Esophagus mucosa (tissue), 1 donor: ENCODE data around the gene ADGRG6. TPM values are rescaled to one million over a fixed set of nuclear protein-coding genes. Genes with fewer than 3 reads are reported as not detected.

Source experiments
- ATAC-seq: fragments of 200-7000 bp; cut with Tn5 transposase; one replicate; pipeline ENCODE4 v1.9.1; 2020
- total RNA-seq: library from RNA; stranded (reverse); gene quantifications from one replicate; pipeline ENCODE4 v1.2.4, GENCODE V29; 2023
- donor health status: DM: yes; HTN: yes; CAD: no.

The ADGRG6 gene
- total RNA-seq, 1 donor from 2014 or later, result 14.2 TPM

DNA sequence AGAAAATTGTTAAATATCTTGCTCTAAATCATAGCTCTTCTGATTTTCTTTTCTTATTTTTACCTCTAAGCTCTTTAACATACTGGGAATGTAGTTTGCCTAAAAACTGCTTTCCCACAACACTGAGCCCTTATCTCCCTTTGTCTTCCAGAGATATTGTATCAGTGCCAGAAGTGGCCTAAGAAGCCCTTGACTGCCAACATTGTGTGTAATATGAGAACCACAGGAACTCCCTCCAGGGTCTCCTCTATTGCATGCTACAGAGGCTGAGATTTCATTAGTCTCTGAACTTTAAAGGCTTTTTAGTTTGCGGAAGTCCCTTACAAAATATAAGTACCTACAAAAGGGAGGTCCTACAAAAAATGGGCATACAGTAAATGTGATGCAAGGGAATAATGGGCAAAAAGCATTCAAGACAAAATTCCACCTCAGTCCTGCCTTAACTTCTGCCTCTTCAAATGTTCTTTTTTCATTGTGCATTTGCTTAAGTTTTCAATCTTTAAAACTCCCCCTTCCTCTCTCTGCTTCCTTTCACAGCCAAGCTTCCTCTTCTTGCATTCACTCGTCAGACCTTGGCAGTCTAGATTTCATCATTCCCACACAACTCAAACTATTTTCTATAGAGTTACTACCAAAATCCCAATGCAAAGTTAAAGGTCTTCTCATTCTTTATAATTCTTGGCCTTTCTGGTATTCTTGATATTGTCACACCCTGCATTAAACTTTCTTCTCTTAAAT, 76.5 kb downstream of the ADGRG6 start:
- no peak for ATAC-seq

DNA sequence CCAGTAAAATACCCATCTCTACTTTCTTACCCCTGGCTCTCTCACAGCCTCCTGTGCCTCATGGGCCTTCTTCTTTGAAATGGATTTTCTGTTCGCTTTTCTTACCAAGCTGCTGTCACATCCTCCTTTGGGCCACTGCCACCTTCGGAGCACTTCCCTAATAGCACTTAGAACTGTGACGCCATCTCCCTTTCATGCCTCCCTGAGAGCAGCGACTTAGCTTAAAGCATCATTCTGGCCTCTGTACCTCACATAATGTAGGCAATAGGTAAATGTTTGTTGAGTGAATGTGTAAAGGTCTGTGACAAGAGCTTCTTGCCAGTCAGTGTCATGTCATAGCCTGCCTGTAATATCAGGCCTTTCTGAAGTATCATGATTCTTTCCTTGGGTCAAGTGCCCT, 78.8 kb downstream of the ADGRG6 start:
- ATAC-seq, result no peak

DNA sequence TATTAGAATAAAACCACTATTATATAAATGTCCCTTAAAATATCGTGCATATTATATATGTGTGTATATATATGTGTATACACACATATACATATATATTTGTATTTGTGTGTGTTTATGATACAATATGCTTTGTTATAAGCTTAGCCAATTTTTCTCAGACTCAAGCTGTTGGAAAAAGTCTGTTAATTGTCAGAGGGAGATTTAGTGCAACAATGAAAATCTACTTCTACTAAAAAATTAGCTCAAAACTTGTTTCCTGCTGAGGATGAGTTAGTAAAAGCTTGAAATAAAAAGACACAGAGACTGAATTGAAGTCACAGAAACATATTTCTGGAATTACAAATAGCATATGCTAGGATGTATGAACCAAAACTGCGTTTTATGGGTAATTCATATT, 79.4 kb downstream of the ADGRG6 start:
- ATAC-seq, result no peak

DNA sequence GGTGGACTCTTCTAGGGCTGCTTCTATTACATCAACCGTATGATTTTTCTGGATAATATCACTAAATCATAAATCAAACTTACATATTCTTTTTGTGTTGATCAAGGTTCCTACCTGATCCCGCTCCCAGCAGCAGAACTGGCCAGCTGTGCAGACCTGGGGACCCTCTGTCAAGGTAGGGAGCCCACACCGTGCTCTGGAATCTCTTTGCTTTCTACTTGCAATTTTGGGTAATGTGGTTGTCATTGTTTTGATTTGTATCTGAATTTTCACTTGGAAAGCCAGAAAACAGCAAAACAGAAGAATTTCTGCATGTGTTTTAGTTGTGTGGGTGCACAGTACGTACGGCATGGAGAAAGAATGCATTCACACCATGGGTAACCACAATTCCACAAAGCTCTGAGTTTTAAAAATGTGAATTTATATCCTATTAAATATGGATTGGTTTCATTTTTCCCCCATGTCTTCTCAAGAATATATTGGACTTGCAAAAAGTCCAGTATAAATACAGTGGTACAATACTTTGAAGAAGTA, 80.1 kb downstream of the ADGRG6 start:
- no peak for ATAC-seq

DNA sequence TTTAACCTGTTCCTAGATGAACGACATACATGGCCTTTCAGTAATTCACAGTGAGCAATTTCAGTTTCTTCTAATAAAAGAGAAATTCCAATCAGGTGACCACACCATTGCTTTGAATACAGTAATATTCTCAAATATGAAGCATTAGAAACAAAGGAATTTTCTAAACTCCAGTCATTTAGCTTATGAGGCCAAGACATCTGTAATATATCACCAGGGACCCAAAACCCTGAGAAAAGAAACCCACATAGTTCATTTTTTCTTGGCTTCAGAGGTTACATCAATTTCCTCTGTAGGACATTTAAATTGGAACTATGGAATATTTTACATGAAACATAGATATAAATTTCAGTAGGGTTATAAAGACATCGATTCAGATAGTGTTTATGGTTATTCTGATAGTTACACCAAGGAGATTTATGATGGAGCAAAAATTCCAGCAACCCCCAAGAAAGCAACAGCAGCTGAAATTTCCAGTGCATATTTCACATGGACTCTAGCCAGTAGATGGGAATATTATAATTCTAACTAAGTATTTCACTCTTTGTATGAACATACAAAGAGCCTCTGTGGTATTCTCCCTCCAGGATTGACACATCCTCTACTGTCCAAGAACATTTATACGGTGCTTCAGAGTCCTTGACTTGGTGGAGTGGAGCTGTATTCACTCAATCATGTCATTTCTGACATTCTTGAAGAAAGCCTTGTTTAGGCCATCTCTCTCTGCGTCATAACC, 82.9 kb downstream of the ADGRG6 start:
- no peak for ATAC-seq

DNA sequence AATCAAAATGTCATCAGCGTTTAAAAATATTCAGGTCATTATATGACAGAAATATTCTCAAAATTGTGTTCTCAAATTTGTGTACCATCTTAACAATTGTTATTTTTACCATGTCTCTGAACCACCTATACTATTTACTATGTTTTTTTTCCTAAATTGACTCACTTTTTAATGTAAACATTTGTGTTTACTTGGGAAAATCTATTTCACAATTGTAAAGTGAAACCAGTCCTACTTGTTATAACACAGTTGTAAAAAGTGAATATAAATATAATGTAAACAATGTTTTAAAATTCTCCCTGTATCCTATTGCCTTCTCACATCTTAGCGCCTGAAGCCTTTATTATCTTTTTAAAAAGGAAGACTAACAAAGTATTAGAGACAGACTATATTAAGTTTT, 83.5 kb downstream of the ADGRG6 start:
- no peak for ATAC-seq

DNA sequence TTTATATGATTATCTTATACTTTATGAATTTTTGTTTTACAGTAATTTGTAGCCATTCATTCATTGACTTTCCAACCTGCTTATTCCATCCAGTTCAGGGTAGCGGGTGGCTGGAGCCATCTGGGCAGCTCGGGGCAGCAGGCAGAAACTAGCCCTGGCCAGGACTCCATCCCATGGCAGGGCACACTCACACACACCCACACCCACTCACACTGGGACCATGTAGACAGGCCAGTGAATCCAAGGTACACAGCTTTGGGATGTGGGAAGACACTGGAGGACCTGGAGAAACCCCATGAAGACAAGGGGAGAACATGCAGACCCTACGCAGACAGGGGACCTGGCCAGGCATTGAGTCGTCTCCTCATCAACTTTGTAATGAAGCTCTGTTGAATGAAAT, 84.8 kb downstream of the ADGRG6 start:
- ATAC-seq, result no peak

DNA sequence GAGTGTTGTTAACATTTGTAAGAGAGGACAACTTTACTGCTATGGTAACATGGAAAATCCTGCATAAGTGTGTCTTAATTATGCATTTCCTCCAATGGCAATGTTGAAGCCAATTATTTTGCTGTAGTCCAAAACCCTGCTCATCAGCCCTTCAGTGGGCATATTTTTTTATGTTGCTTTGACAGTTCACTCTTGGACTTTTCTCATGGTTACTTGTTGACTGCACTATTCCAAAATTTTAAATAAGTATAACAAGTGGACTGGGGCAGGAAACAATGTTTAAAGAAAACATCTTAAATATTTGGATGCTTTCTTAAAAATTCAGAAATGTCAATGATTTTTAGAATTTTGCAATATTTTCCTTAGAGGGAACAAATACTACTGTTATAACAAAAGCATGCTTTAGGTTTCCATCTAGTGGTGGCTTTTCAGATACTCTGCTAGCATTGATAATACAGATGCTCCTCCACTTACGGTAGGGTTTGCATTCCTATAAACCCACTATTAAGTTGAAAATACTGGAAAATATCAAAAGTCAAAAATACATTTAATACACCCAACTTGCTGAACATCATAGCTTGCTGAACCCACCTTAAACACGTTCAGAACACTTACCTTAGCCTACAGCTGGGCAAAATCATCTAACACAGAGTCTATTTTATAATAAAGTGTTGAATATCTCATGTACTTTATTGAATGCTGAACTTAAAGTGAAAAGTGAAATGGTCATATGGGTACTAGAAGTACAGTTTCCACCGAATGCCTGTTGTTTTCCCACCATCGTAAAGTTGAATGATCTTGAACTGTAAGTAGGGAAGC, 86.4 kb downstream of the ADGRG6 start:
- no peak for ATAC-seq

DNA sequence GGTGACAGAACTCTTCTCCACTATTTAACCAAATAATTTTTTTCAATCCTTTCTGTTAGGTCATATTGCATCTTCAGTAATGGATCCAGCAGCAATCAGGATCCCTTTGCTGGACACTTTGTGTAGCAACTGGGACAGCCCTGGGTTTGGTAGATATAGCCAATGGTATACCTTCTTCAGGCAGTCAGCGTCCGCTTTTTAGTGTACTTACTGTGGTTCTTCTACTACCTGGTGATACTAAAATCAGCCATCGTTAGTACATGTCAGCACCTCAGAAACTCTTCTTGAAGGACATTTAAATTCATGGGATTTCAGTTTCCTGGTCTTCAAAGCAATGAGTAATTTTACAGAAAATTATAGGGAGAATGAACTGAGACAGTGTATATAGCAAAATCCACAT, 93.5 kb downstream of the ADGRG6 start:
- no peak for ATAC-seq

DNA sequence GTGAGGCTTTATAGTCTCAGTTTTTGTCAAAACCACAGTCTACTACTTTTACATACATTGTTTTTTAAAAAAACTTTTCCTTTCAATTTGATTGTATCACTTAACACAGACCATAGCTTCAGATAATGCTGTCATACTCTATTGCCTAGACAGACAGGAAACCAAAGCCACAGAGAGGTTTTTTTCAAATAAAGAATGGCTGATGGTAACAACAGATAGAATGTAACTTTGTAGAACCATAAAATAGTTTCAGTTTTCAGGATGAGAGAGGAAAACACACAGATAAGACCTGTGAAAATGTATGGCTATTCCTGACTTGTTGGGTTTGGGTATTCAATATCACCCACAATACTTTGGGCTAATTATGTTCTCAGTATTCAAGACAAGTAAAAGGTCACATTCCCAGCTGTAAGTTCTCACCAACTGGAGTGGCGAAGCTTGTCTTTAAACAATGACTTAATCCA, 94.0 kb downstream of the ADGRG6 start:
- no peak for ATAC-seq

DNA sequence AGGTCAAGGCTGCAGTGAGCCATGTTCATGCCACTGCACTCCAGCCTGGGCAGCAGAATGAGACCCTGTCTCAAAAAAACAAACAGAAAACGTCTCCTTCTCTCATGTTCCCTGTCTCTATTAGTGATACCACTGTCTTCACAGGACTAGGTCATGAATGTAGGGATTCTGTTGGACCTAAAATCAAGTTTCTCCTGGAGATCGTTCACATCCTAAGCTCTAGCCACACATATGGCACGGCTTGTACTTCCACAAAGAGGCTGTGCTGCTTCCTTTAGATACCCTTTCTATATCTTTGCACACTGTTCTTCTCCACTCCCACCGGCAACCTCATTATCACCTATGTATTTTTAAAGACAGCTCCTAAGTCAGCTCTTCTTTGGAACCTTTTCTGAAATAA, 96.5 kb downstream of the ADGRG6 start:
- ATAC-seq, result no peak

DNA sequence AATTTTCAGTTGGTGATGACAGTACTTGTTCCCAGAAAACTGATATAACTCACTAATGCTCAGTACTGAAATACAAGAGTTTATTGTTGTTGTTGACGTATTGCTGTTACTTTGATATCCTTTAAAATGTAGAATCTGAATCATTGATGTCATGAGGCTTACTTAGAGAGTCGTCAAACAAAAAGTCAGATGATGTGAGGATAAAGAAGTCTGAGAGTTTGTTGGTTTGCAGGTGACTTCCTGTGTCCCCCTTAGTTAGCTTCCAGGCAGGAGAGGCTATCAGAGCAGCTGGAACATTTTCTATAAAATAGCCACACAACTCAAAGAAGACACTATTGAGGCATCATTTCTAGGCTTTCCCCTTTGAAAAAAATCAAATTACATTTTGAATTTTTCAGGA, 97.9 kb downstream of the ADGRG6 start:
- ATAC-seq, result no peak

DNA sequence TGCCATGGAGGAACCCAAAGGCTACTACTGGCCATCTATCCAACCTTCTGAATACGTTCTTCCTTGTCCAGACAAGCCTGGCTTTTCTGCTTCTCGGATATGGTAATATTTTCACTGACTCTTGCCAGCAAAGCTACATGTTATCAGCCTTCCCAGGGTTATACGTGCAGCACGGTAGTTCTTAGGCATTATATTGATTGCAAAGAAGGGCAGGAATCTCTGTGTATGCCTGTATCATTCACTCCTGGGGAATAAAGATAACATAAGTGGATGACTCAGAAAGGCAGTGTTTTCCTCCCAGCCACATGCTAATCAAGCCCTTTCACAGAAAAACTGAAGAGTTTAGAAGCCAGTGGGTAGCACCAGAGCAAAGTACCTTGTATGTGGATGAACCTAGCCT, 98.7 kb downstream of the ADGRG6 start:
- no peak for ATAC-seq

DNA sequence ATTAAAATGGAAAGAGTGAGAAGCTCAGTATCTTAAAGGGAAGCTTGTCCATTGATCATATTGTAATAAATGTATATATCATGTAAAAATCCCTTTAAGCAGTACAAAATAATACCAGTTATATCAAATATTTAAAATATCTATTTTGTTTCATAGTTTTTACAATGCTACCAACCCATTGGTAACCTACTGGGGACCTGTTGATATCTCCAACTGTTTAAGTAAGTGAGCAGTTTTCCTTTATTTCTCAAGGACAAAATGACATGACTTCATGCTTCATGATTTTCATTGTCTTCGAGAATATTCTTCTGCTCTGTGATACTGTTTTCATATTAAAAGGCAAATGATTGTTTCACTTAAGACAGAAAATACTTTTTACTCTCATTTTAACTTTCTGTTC, 100.0 kb downstream of the ADGRG6 start:
- ATAC-seq, result no peak

DNA sequence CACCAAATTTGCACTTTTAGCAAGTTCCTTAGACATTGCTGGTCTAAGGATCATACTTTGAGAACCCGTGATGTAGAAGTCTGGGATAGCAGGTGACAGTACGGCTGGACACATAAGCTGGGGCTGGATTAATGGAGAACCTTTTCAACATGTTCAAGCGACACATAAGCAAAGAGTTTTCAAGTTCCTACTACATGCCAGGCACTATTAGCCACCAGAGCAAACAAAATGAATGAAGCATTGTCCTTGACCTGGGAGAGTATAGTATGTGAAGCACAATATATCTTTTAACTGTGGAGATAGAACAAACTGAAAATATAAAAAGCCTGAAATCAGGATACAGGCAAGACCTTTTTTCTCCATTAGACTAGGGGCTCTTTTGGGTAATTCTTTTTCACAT, 102.9 kb downstream of the ADGRG6 start:
- ATAC-seq, result no peak

DNA sequence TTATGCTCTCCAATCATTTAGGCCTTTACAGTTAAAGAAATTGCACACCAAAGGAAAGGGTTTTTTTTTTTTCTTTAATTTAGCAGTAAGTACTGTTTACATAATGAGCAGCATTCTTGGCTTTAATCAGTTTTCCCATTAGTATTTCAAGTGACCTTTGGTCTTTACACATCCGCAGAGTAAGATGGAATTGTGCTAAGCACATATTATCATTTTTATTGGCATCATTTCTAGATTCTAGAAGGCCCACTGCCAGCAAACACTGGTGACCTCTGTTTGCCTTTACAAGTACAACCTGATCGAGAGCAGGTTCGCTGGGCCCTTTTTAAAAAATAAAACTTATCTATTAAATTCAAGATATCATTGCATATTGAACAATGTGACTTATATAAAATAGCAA, 104.3 kb downstream of the ADGRG6 start:
- no peak for ATAC-seq

DNA sequence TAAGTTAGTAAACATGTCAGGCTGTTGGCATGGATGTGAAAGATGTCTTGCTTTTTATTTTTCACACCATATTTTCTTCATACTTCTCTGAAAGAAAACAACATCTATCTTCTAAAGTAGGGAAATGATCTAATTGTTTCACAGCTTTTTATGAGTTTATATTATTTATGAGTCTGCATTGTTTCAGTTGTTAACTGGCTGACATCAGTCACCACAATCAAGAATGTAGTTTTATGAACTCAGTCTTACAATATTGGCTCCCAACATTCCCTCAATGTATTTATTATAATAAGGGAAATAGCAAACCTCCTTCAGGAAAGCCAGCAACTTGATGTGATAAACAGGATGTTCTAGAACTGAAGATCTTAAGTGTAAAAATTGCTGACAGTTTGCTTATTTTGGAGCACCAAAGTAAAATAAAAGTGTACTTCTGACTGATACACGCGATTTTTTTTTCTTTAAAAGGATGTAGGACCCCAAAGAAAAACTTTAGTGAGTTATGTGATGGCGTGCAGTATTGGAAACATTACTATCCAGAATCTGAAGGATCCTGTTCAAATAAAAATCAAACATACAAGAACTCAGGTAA, 106.0 kb downstream of the ADGRG6 start:
- ATAC-seq, result no peak

DNA sequence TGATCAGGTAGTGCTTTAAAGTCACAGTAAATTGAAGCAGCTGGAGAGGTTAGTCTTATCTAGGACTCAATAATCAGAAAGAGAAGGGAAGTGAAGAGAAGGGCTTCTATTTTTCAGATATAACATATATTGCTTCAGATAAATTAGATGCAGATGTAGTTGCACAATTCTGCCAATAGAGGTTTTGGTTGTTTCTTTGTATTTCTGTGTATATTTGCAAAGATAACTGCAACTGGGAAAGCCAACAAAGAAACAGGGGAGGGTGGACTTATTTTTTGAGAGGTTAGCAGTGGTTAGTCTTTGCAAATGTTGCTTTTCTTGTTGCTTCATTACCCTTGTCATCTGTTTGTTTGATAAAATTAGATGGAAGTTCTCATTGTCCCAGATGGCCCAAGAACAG, 106.6 kb downstream of the ADGRG6 start:
- ATAC-seq, result no peak

DNA sequence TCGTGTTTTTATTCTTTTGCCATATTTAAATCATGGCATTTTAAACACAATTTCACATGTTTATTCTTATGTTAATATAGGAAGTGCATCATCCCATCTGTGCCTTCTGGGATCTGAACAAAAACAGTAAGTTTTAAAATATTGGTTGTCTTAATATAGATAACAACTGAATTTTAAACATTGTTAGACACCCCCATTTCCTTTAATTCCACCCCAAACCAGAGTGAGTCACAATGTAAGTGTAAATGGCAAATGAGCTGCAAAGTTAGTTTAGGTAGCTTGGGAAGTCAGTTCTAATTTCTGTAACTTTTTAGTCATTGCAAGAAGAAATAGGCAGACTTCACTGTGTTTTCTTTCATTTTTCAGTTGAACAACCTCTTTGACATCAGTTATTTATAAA, 108.0 kb downstream of the ADGRG6 start:
- no peak for ATAC-seq

DNA sequence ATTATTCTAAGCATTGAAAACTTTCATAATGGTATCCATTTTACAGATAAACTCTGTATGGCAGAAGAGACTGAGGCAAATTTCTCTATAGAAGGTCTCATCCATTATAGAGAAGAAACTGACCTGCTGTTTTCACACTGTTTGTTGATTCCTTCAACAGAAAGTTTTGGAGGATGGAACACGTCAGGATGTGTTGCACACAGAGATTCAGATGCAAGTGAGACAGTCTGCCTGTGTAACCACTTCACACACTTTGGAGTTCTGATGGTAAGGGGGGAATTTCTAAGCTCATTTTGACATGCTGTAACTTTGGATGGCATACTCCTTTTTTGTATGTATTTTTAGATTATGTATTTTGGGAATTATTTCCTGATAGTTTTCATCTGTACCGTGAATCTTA, 109.3 kb downstream of the ADGRG6 start:
- no peak for ATAC-seq

DNA sequence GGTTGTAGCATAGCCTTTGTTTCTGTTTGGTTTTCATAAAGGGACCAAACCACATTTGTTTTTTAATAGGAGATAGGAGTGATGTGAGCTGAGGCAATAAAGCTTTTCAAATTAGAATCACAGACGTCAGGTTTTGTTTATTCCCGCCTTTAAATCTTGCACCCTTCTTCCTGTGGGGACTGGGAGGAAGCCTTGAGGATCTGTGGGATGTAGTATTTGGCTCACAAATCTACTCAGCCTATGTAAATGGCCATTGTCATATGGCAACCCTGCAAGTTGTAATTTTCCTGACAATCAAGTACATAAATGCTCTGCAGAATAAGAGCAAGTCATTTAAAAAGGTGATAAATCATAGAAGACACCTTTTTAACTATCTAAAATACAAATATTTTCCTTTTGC, 110.4 kb downstream of the ADGRG6 start:
- no peak for ATAC-seq

DNA sequence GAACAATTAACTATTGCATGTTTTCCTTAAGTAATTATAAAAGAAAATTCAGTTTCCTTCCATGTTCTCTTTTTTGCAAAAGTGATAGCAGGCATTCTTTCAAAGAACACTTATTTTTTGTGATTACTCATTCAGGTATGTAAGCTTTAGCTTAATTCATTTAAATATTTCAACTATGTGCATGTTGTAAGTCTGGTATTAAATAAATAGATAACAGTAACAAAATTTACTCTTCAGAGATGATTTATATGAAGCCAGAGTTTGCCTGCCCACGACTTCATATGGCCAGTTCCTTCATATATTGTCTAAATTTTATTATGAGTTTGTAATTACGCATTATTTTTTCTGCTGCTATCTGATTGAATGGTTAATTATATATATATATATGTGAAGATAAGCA, 110.9 kb downstream of the ADGRG6 start:
- ATAC-seq, result no peak

DNA sequence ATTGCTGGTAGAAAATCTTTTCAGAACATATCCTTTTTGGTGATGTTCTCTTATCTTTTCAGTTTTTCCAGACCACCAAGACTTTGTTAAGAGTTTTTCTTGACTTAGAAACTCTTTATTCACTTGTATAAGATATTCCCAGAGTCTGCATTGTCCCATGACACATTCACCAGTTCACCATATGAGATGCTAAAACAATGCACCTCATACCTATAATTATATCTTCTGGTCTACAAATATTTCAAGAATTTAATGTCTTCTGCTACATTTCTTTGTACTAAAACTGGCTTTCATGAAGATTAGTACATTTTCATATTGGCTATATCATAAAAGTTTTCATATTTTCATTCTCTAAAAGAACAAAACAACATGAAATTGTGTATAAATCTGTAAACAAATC, 111.3 kb downstream of the ADGRG6 start:
- ATAC-seq, result no peak
